K562 (cell line): Measurements from ENCODE around the gene CRPPA. TPM values are rescaled to one million over a fixed set of nuclear protein-coding genes. Genes with fewer than 3 reads are reported as not detected.

Experiments used
- BACH1 ChIP-seq: fragments of 200-800 bp; sonication (Bioruptor generic); IDR thresholded peaks from 2 replicates; pipeline ENCODE4 v1.6.1; 2016; ENCODE audit warnings: missing genetic modification characterization, missing compliant biosample characterization
- BRF1 ChIP-seq: IDR thresholded peaks from 3 replicates; pipeline ENCODE4 v1.6.1; 2011; ENCODE audit warnings: borderline replicate concordance, mild to moderate bottlenecking; ENCODE audit not compliant: insufficient read length; ENCODE audit errors: extremely low read depth
- DMBX1 ChIP-seq: fragments of 250-450 bp; sonication (Bioruptor Pico); IDR thresholded peaks from 2 replicates; pipeline ENCODE4 v1.8.0; 2022; ENCODE audit warnings: inconsistent platforms, mild to moderate bottlenecking, moderate library complexity, borderline replicate concordance
- E2F3 ChIP-seq: fragments of 250-450 bp; sonication (Bioruptor Pico); IDR thresholded peaks from 2 replicates; pipeline ENCODE4 v1.4.0; 2020; ENCODE audit warnings: mild to moderate bottlenecking
- ERF ChIP-seq: fragments of 450-650 bp; formaldehyde crosslinking; IDR thresholded peaks from 2 replicates; pipeline ENCODE4 v1.4.0; 2020; ENCODE audit warnings: mild to moderate bottlenecking, mixed read lengths
- HDAC3 ChIP-seq: fragments of 450-650 bp; IDR thresholded peaks from 2 replicates; pipeline ENCODE4 v1.6.1; 2018; ENCODE audit warnings: borderline replicate concordance, mild to moderate bottlenecking, moderate library complexity; ENCODE audit not compliant: partially characterized antibody
- HSF4 ChIP-seq: fragments of 250-450 bp; sonication (Bioruptor Pico); IDR thresholded peaks from 2 replicates; pipeline ENCODE4 v2.1.2; 2022; ENCODE audit warnings: mild to moderate bottlenecking, moderate library complexity, borderline replicate concordance
- KAT7 ChIP-seq: sonication (generic); formaldehyde crosslinking; IDR thresholded peaks from 2 replicates; pipeline ENCODE4 v1.8.0; 2022; ENCODE audit warnings: missing genetic modification reagents, mild to moderate bottlenecking, borderline replicate concordance
- LCOR ChIP-seq: sonication (generic); formaldehyde crosslinking; IDR thresholded peaks from 2 replicates; pipeline ENCODE4 v1.8.0; 2022; ENCODE audit warnings: mild to moderate bottlenecking, missing genetic modification reagents
- MYC ChIP-seq, 2 experiments: fragments of 250-450 bp in 1 of 2; sonication (Bioruptor Pico) in 1 of 2; IDR thresholded peaks; 2 replicates each; pipeline versions ENCODE4 v1.5.1 to v1.6.1; 2012 to 2021; ENCODE audit warnings: low read depth in 2 of 2, borderline replicate concordance in 1 of 2, improper control_type of control experiment in 1 of 2, low read length in 1 of 2, mild to moderate bottlenecking in 1 of 2, moderate library complexity in 1 of 2
- PCBP2 ChIP-seq: fragments of 200-400 bp; formaldehyde crosslinking; IDR thresholded peaks from 2 replicates; pipeline ENCODE4 v1.6.1; 2018; ENCODE audit warnings: low read length, low read depth, mild to moderate bottlenecking, moderate library complexity; ENCODE audit not compliant: poor library complexity, severe bottlenecking
- PYGO2 ChIP-seq: fragments of 450-650 bp; IDR thresholded peaks from 2 replicates; pipeline ENCODE4 v1.6.1; 2016; ENCODE audit warnings: mild to moderate bottlenecking, missing genetic modification characterization, moderate library complexity, missing compliant biosample characterization
- RFX7 ChIP-seq: fragments of 250-450 bp; sonication (Bioruptor Pico); IDR thresholded peaks from 2 replicates; pipeline ENCODE4 v1.5.1; 2021; ENCODE audit warnings: mild to moderate bottlenecking
- SPI1 ChIP-seq: IDR thresholded peaks from 2 replicates; pipeline ENCODE4 v1.6.1; 2011; ENCODE audit warnings: low read depth, low read length, control low read depth, borderline replicate concordance
- ZBTB1 ChIP-seq: sonication (generic); formaldehyde crosslinking; IDR thresholded peaks from 2 replicates; pipeline ENCODE4 v1.8.1; 2023; ENCODE audit warnings: missing genetic modification reagents, low read depth, mild to moderate bottlenecking, borderline replicate concordance
- ZKSCAN8 ChIP-seq: fragments of 200-800 bp; sonication (Bioruptor generic); IDR thresholded peaks from 2 replicates; pipeline ENCODE4 v1.6.1; 2016; ENCODE audit warnings: missing genetic modification characterization, missing compliant biosample characterization
- ZNF197 ChIP-seq: fragments of 200-800 bp; sonication (Bioruptor generic); IDR thresholded peaks from 2 replicates; pipeline ENCODE4 v1.6.1; 2016; ENCODE audit warnings: low read depth, missing genetic modification characterization, missing compliant biosample characterization
- ZNF583 ChIP-seq: fragments of 250-450 bp; sonication (Bioruptor Pico); IDR thresholded peaks from 2 replicates; pipeline ENCODE4 v1.4.0; 2020
- ZNF644 ChIP-seq: fragments of 200-800 bp; sonication (Bioruptor generic); IDR thresholded peaks from 2 replicates; pipeline ENCODE4 v1.6.1; 2016; ENCODE audit warnings: low read depth, missing genetic modification characterization, missing compliant biosample characterization
- ZNF668 ChIP-seq: fragments of 250-450 bp; sonication (Bioruptor Pico); IDR thresholded peaks from 2 replicates; pipeline ENCODE4 v1.8.0; 2022; ENCODE audit warnings: mild to moderate bottlenecking, inconsistent platforms
- ZSCAN32 ChIP-seq: fragments of 450-650 bp; formaldehyde crosslinking; IDR thresholded peaks from 2 replicates; pipeline ENCODE4 v1.4.0; 2020; ENCODE audit warnings: mild to moderate bottlenecking, moderate library complexity
- polyA plus RNA-seq, 8 experiments: library from polyadenylated mRNA; depleted of rRNA in 4 of 8; stranded (reverse) in 5 of 8; unstranded in 3 of 8; fragments of >200 nt; fragmentation: Nextera tagmentation in 2 of 8; fragmentation: Illumina TruSeq in 1 of 8; extraction: Ambion mirVana in 2 of 8; extraction: Trizol in 1 of 8; gene quantifications; 2 replicates each; pipeline versions ENCODE4 v1.2.1 to v1.2.3, GENCODE V29; 2011 to 2014; ENCODE audit warnings: inconsistent platforms in 1 of 8, missing spikeins in 1 of 8
- total RNA-seq, 7 experiments: library from RNA; depleted of rRNA in 6 of 7; stranded (reverse); fragments of >200 nt in 6 of 7; fragmentation: Illumina TruSeq in 2 of 7; extraction: Trizol in 2 of 7; gene quantifications; 2 replicates each; pipeline versions ENCODE4 v1.2.1 to v1.2.3, GENCODE V29; 2011 to 2021; ENCODE audit warnings: low replicate concordance in 1 of 7
- TF ChIP-seq, protein P1 (sequence below), 2 experiments: fragments of 250-450 bp in 1 of 2; fragments of 450-650 bp in 1 of 2; sonication (Bioruptor Pico) in 1 of 2; IDR thresholded peaks; 2 replicates each; pipeline versions ENCODE4 v1.6.1 to v1.8.0; 2016 to 2021; ENCODE audit warnings: mild to moderate bottlenecking in 2 of 2, moderate library complexity in 2 of 2, missing compliant biosample characterization in 1 of 2, missing genetic modification characterization in 1 of 2
- TF ChIP-seq, protein P2 (sequence below), 2 experiments: fragments of 200-800 bp in 1 of 2; sonication (Bioruptor generic) in 1 of 2; sonication (generic) in 1 of 2; formaldehyde crosslinking in 1 of 2; IDR thresholded peaks in 1 of 2; conservative IDR thresholded peaks in 1 of 2; 2 replicates each; pipeline versions ENCODE4 v1.5.0 to v1.6.1; 2016 to 2020; ENCODE audit warnings: missing compliant biosample characterization in 1 of 2, missing genetic modification characterization in 1 of 2, missing genetic modification reagents in 1 of 2
- TF ChIP-seq, protein P3 (sequence below): fragments of 250-450 bp; sonication (Bioruptor Pico); IDR thresholded peaks from 2 replicates; pipeline ENCODE4 v1.8.0; 2022; ENCODE audit warnings: moderate library complexity, mild to moderate bottlenecking, inconsistent platforms

CRPPA gene
- total and polyA plus RNA-seq, 9 of the 15 experiments (the other 6 are each of a cell fraction or from before 2014, with no cell fraction given): 3.9 to 14.4 (median 7.8) TPM

DNA sequence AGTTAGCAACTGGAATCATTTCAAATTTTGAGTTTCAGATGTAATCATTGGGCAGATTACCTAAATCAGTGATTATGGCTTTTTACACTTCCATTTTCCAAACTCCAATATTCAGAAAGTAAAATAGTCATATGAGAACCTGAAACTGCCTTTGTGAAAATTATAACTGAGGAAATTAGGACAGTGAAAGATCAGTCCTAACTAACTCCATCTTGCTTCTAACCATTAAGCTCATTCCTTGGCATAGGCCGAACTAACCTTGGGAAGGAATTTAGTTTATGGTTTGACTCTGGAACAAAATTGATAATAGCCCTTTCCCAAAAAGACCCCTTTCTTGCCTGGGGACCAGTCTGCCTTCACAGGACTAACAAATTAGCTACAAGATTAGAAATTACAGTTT, 2.2 kb downstream of the CRPPA start (continued):
- no peak for TF ChIP-seq BRF1
- TF ChIP-seq KAT7: no peak
- TF ChIP-seq E2F3: 0 out of 2 replicates have a peak, but pooled peaks have one; percentile 50
- TF ChIP-seq MYC (IDR thresholded peaks at IDR 0.05; ENCODE audit: low read depth, low read length): no peak
- no peak for TF ChIP-seq MYC (CRISPR knock-in tag; IDR thresholded peaks at IDR 0.05; ENCODE audit: borderline replicate concordance, low read depth)
- TF ChIP-seq PYGO2: peak; percentile 53; the same call in 1 of the 2 replicates
- peak; percentile 79; the same call in 1 of the 2 replicates for TF ChIP-seq RFX7 (CRISPR knock-in tag)
- TF ChIP-seq ZSCAN32 (CRISPR knock-in tag): peak; percentile 65; the same call in 1 of the 2 replicates
- no peak for TF ChIP-seq PCBP2
- TF ChIP-seq, protein P1, sequence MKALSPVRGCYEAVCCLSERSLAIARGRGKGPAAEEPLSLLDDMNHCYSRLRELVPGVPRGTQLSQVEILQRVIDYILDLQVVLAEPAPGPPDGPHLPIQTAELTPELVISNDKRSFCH (CRISPR knock-in tag; IDR thresholded peaks at IDR 0.05): no peak
- TF ChIP-seq, protein P1 (tag; IDR thresholded peaks at IDR 0.05): peak; percentile 83
- TF ChIP-seq ZNF197: 0 out of 2 replicates have a peak, but pooled peaks have one; percentile 61
- TF ChIP-seq LCOR (CRISPR knock-in tag): no peak
- peak; percentile 89; the same call in 1 of the 2 replicates for TF ChIP-seq ZNF583 (CRISPR knock-in tag)
- TF ChIP-seq ZNF644 (tag): peak; percentile 88; the same call in 1 of the 2 replicates
- 0 out of 2 replicates have a peak, but pooled peaks have one; percentile 51 for TF ChIP-seq ZKSCAN8
- TF ChIP-seq HSF4: peak; percentile 67; the same call in 1 of the 2 replicates
- TF ChIP-seq SPI1: no peak
- TF ChIP-seq, protein P2, sequence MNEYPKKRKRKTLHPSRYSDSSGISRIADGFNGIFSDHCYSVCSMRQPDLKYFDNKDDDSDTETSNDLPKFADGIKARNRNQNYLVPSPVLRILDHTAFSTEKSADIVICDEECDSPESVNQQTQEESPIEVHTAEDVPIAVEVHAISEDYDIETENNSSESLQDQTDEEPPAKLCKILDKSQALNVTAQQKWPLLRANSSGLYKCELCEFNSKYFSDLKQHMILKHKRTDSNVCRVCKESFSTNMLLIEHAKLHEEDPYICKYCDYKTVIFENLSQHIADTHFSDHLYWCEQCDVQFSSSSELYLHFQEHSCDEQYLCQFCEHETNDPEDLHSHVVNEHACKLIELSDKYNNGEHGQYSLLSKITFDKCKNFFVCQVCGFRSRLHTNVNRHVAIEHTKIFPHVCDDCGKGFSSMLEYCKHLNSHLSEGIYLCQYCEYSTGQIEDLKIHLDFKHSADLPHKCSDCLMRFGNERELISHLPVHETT (CRISPR knock-in tag; conservative IDR thresholded peaks at IDR 0.05 in 1 of 2, IDR thresholded peaks at IDR 0.05 in 1 of 2): peak in 1 of 2 experiments; percentile 93; a peak in 2 of 4 replicates
- peak; percentile 75; the same call in 1 of the 2 replicates for TF ChIP-seq BACH1 (tag)
- TF ChIP-seq HDAC3: no peak
- TF ChIP-seq ERF (CRISPR knock-in tag): 0 out of 2 replicates have a peak, but pooled peaks have one; percentile 41
- TF ChIP-seq DMBX1 (CRISPR knock-in tag): peak; percentile 97
- TF ChIP-seq ZNF668 (CRISPR knock-in tag): peak; percentile 85; the same call in 1 of the 2 replicates
- TF ChIP-seq ZBTB1: no peak
- TF ChIP-seq, protein P3, sequence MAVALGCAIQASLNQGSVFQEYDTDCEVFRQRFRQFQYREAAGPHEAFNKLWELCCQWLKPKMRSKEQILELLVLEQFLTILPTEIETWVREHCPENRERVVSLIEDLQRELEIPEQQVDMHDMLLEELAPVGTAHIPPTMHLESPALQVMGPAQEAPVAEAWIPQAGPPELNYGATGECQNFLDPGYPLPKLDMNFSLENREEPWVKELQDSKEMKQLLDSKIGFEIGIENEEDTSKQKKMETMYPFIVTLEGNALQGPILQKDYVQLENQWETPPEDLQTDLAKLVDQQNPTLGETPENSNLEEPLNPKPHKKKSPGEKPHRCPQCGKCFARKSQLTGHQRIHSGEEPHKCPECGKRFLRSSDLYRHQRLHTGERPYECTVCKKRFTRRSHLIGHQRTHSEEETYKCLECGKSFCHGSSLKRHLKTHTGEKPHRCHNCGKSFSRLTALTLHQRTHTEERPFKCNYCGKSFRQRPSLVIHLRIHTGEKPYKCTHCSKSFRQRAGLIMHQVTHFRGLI (CRISPR knock-in tag): peak; percentile 90
